GM21825 (cell line): ENCODE measurements around the gene NLGN1.
"Not testable (repeated sequence)": the region's sequence is repeated elsewhere in the genome, so short reads cannot be mapped to it uniquely, and the experiment has no call there.

Experiments used
- ATAC-seq: cut with Tn5 transposase; IDR thresholded peaks from one replicate; pipeline ENCODE4 v1.9.1; 2021; ENCODE audit warnings: mild to moderate bottlenecking, moderate library complexity; ENCODE audit not compliant: unreplicated experiment

The NLGN1 gene

GRCh38 chr3:174202116-174202515, 804.6 kb downstream of the NLGN1 start:
- no peak for ATAC-seq

DNA sequence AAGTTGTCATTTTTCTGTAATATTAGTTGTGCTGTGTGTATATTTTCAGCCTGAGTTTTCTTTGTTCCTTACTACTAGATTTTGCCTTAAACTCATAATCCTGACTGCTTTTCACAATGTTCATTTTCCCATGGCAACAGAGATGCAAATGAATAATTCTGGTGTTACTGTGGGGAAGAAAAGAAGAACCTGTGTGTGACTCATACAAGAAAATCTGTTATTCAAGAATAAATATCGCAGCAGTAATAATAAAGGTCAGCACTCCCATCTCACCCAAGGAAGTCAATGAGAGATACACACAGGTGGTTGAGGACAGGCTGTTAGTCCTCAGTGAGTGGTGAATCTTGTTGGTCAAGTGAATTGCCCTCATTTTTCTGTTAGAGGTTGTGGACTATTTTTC, 805.0 kb downstream of the NLGN1 start:
- ATAC-seq = no peak

GRCh38 chr3:174204765-174205164, 807.2 kb downstream of the NLGN1 start:
- no peak for ATAC-seq

GRCh38 chr3:174206607-174207192, 809.2 kb downstream of the NLGN1 start:
- ATAC-seq = no peak

DNA sequence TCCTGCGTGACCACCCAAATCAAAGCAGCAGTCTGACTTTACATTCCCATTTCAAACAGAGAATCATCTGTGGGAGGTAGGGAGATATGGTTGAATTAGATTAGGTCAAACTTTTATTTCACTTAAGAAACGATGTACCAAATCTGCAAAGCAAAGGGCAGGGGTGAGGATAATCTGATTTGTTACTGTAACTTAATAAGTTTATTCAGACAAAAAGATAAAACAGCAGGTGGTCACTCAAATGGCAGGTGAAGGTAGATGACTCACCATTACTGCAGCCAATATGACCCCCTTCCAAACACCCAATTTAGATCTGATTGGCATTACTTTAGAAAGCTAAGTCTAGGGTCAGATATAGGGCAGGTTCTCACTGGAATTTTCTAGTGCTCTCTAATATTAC, 810.6 kb downstream of the NLGN1 start:
- ATAC-seq = no peak

DNA sequence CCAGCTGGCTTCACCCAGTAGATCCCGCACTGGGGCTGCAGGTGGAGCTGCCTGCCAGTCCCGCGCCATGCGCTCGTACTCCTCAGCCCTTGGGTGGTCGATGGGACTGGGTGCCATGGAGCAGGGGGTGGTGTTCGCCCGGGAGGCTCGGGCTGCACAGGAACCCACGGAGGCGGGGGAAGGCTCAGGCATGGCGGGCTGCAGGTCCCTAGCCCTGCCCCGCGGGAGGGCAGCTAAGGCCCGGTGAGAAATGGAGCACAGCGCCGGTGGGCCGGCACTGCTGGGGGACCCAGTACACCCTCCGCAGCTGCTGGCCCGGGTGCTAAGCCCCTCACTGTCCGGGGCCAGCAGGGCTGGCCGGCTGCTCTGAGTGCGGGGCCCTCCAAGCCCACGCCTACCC, 814.4 kb downstream of the NLGN1 start:
- ATAC-seq = not testable (repeated sequence)

DNA sequence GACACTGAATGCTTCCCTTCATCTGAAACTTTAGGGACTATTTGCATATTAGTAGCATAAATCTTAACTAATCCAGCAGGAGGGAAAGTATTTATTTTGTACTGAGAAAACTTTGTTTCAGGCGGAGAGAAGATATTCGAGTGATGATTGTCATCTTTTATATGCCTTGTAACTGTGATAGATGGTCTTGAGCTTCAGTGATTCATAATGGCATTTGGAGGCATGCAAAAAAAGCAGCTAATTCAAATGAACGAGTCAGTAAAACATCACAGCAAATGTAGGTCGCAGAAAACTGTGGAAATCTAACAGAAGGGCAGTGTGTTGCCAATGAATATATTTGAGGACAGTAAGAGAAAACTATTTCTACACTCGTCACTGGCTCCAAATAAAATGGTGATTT, 817.9 kb downstream of the NLGN1 start:
- ATAC-seq = no peak

GRCh38 chr3:174216019-174216418, 818.5 kb downstream of the NLGN1 start:
- no peak for ATAC-seq

DNA sequence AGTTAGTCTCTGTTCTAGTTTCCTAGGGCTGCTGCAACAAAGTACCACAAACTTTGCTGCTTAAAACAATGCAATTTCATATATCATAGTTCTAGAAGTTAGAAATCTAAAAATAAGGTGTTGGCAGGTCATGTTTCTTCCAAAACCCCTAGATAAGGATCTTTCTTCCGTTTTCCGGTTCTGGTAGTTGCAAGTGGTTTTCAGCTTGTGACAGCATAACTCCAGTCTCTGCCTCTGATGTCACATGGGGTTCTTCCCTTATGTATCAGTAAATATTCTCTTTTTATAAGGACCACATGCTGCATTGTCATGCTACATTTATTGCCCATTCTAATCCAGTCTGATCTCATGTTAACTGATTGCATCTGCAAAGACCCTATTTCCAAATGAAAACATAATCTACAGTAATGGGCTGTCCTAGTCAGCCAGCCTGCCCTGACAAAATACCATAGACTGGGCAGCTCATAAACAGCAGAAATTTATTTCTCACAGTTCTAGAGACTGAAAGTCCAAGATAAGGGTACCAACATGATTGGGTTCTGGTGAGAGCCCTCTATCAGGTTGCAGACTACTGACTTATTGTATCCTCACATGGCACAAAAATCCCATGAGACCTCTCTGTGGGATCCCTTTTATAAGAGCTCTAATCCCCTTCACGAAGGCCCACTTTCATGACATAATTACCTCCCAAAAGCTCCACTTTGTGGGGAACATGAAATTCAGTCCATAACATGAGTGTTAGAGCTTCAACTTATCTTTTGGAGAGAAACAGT, 819.6 kb downstream of the NLGN1 start:
- ATAC-seq = no peak

DNA sequence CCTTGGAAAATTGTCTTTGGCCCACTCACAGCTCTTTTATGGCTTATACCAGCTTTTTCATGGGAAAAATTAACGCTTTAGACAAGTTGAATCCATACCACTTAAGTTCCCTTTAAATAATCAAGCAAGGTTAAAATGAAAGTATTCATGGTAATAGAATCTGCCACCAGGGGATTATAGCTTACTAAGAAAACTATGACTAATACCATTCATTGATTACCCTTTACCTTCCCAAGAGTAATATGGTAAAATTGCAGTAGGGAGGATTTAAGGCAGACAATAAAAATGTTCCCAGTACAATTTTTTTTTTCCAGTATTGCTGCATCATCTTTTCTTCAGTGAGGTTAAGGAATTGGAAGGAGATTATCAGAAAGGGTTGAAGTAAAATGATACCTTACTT, 820.5 kb downstream of the NLGN1 start:
- ATAC-seq = no peak

DNA sequence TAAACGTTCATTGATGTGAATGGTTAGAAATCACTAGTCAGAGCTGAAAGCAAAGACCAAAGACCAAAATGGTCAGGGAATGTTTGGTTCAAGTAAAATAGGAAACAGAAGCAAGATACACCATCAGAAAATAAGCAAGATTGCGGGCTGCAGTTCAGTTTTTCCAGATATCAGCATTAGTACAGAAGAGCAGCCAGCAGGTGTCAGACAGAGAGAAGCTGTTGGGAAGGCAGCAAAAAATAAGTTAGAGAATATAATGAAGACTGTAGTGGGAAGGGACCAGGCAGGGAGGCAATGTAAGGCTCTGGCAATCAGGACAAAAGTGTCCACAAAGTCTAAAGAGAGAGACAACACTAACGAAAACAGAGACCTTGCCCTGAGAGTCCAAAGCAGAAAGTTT, 822.2 kb downstream of the NLGN1 start:
- no peak for ATAC-seq

DNA sequence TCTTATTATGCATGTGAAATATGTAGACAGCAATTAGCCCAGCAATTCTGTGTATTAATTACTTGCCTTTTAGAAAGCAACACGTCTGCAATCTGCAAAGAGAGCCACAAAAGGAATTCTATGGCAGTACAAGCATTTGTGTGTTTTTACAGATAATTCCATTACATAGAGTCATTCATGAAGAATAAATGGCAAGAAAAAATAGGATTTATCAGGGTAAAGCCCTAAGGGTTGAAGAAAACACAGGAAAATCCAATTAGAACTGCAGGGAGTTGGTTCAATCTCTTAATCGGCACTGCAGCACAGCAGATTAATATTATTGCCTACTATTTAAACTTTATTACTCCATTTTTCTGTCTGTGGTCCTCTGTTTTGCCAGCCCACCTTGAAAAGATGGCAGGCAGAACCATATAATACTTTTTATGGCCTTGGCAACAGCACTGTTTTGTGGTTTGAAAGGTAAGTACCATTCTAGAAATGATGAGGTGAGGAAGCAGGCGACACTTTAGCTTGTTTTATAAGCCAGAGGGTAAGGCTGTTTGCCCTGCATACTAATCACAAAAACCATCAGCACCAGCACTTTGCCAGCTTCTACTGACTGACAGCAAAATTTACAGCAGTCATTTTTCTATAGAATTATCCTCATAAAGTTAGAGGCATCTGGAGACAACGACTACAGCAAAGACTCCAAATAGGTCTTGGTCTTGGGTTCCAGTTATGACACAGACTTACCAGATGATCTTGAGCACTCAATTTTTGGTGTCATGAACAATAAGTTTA, 823.4 kb downstream of the NLGN1 start:
- ATAC-seq = no peak

GRCh38 chr3:174223042-174223441, 825.5 kb downstream of the NLGN1 start:
- ATAC-seq = no peak

DNA sequence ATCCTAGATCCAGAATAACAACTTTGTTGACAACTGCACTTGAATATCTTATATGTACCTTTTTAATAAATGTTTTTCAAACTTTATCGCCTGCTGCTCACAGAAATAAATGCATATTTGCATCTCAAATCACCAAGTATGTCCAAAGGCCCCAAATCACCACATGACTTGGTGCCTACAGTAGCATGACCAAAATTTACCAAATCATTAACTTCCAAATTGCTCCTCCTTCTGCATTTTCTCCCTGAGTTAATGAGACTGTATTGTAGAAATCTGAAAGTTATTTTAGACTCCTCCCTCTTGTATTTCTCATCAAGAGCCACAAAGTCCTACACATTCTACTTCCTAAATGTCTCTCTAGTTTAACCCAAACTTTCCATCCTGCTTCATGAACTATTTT, 826.1 kb downstream of the NLGN1 start:
- no peak for ATAC-seq

DNA sequence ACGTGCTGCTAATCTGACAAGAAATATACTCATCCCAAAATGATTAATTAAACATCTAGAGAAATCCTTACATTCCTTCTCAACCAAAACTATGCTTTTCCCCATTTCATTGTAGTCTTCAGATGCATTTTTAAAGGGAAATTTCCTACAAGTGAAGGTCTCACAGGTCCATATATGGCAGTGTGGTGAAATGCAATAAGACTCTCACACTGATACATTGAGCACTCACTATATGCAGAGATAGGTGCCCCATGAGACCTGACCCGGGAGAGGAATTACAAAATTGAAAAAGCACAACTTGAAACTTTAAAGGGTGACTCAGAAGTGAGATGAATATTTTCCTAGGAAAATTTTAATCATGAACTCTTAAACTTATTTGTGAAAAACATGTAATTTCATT, 832.4 kb downstream of the NLGN1 start:
- ATAC-seq = no peak

GRCh38 chr3:174232028-174232657, 834.6 kb downstream of the NLGN1 start:
- not testable (repeated sequence) for ATAC-seq

DNA sequence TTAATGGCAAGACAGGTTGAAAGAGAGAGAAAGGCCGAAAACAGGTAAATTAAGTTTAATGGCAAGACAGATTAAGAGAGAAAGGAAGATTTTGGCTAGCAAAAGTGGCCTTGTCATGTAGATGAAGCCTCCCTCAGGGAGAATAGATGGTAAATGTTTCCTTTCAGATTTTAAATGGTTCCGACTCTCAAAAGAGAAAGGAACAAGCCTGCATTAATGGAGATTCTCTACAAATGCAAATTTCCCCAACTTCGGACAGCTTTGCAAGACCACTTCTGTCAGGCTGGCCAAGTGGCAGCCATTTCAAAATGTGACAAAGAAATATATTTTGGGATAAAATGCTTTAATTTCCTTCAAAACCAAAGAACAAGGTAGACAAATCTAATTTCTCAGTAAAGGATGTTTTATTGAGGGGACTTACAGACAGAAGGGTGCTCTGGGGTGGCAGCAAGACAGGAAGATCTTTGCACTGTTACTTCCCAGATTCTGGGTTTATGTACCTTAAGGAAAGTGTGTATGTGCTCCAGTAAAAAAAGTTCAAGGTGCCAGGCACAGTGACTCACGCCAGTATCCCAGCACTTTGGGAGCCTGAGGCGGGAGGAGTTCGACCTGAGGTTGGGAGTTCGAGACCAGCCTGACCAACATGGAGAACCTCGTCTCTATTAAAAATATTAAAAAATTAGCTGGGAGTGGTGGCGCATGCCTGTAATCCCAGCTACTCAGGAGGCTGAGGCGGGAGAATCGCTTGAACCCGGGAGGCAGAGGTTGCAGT, 835.3 kb downstream of the NLGN1 start:
- no peak for ATAC-seq

GRCh38 chr3:174233511-174233910, 836.0 kb downstream of the NLGN1 start:
- no peak for ATAC-seq

DNA sequence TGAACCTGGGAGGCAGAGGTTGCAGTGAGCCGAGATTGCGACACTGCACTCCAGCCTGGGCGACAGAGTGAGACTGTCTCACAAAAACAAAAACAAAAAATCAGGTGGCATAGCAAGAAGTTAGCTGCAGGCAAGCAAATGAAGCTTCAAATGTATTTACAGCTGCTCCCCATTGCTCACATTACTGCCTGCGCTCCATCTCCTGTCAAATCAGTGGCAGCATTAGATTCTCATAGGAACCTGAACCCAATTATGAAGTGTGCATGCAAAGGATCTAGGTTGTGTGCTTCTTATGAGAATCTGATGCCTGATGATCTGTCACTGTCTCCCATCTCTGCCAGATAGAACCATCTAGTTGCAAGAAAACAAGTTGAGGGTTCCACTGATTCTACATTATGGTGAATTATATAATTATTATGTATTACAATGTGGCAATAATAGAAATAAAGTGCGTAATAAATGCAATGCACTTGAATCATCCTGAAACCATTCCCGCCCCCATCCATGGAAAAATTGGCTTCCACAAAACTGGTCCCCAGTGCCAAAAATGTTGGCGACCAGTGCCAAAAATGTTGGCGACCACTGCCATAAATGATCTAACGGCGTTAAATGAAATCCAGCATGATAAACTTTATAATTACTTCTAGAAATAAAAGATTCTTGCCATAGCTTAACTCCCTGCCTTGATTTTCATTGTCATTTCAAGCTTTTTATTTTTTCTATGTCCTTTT, 844.9 kb downstream of the NLGN1 start:
- ATAC-seq = no peak

GRCh38 chr3:174243171-174243570, 845.6 kb downstream of the NLGN1 start:
- no peak for ATAC-seq
